GM12891 (cell line): ENCODE results near the gene EPHA2.
"Not testable (repeated sequence)": the region's sequence is repeated elsewhere in the genome, so short reads cannot be mapped to it uniquely, and the experiment has no call there.

Source experiments
- PAX5 ChIP-seq: IDR thresholded peaks from 2 replicates; pipeline ENCODE4 v1.6.1; 2011; ENCODE audit warnings: low read length, moderate library complexity, mild to moderate bottlenecking; ENCODE audit not compliant: insufficient read depth, severe bottlenecking
- POLR2A ChIP-seq: IDR thresholded peaks from 2 replicates; pipeline ENCODE4 v1.6.1; 2011; ENCODE audit warnings: low read depth, low read length, control low read depth
- POLR2AphosphoS5 ChIP-seq: IDR thresholded peaks from 2 replicates; pipeline ENCODE4 v1.6.1; 2011; ENCODE audit warnings: low read depth, low read length, control low read depth
- POU2F2 ChIP-seq: IDR thresholded peaks from 2 replicates; pipeline ENCODE4 v1.6.1; 2011; ENCODE audit warnings: low read depth, mild to moderate bottlenecking, control low read depth, low read length, moderate library complexity
- SPI1 ChIP-seq: IDR thresholded peaks from 2 replicates; pipeline ENCODE4 v1.6.1; 2011; ENCODE audit warnings: low read depth, low read length, control low read depth
- TAF1 ChIP-seq: IDR thresholded peaks from 2 replicates; pipeline ENCODE4 v1.6.1; 2011; ENCODE audit warnings: low read depth, low read length, control low read depth

- not testable (repeated sequence) for TF ChIP-seq POLR2AphosphoS5, TAF1, POLR2A, PAX5, POU2F2, SPI1
Observed at GRCh38 chr1:16196139-16196538, 40.3 kb upstream of the EPHA2 start.
